Superior temporal gyrus (tissue), 1 donor: ENCODE measurements around the gene DLG5.

ENCODE experiments used
- DNase-seq: peaks from one replicate; pipeline ENCODE4 v3.0.0-alpha.2; 2016; ENCODE audit errors: extremely low spot score

DLG5 gene

GRCh38 chr10:77892761-77893160 lies 33.8 kb downstream of the DLG5 start:
- DNase-seq = no peak

DNA sequence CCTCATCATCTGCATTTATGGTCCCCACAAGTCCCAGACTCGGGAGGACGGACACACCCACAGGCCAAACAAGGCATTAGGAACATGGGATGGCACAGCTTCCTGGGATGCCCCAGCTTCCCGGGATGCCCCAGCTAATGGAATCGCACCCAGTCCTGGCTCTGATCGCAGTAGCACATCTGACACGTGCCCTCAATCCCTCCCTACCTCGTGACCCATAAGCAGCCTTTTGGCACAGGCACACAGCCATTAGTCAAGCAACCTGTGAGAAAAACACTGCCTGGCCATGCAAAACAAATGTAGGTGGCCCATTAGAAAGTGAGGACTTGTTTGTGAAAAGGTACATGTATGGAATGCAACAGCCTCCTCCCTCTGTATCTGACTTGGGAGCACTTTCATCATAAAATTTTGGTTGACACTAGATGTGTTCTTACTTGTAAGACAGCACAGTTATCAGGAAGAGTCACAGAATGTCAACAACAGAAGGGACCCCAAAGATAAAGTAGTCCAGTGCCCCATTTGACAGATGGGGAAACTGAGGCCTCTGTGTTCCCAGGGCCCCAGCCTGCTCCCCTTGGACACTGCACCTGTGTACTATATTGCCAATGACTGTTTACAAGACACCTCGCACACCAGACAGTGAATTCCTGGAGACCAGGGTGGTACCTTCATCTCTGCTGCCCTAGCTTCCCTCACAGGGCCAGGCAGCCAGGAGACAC lies 34.4 kb downstream of the DLG5 start:
- DNase-seq = no peak

DNA sequence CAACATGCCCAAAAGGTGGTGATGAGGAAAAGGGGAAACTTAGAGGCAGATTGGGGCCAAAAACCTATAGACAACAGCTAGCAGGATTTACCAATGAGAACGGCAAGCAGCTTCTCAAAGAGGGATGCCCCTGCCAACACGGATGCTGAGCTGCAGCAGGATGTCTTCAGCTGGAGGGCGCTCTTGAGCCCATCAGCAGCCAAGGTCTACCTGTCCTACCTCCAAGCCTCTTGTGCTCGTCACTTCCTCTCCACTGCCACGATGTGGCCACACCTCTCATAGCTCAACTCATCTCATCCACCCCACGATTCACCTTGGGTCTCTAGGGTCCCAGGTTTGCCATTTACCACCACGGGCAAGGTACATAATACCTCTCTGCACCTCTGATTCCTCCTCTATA lies 36.5 kb downstream of the DLG5 start:
- DNase-seq = no peak

- peak; percentile 82 for DNase-seq
Measured at GRCh38 chr10:77889277-77889903, 37.2 kb downstream of the DLG5 start.

GRCh38 chr10:77888356-77888703 lies 38.2 kb downstream of the DLG5 start:
- no peak for DNase-seq

DNA sequence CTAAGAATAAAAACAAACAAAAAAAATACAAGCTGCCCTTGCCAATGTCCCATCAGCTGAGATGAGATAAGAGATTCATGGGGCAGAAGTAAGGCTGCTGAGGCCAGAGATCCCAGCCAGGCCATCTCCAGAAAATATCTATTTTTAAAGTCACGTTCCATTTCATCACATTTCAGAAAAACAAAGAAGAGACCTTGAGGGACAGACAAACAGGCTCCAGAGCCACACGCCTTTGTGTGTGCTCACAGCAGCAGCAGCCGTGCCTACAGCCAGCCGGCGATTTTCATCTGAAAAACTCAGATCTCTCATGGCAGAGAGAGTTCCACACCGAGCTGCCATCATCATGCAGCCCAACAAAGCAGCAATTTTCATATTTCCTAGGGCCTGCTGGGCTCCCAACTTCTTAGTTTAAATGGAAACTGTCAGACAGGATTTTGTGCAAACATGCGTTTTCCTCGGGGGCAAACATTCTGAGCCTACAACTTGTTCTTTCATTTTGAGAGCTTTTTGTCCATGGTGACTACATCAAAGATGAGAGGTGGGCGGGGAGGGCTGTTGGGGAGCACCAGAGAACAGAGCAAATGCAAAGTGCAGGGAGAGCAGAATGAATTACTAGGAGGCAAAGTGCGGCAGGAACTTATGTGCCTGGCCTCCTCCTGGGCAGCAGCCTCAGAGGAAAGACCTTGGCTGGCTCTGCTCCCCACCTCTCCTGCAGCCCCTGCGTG lies 38.8 kb downstream of the DLG5 start:
- DNase-seq = peak; percentile 75

- DNase-seq = no peak
Measured at GRCh38 chr10:77886795-77887355, 39.7 kb downstream of the DLG5 start.

DNA sequence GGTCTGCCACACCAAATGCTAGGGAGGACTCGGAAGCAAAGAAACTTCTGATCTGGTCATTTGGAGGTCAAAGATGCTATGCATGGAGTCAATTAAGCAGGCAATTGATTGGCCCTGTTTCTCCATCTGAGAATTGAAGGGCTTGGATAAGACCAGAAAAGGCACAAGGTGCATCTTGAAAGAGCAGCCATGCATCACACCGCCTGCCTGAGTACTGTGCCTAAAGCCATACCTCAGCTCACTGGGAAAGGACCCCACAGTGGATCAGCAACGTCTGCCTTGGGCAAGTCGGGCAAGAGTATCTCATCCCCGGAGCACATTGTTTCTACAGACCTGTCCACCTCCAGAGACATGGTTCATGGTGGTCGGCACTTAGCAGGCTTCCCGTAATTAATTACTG lies 42.4 kb downstream of the DLG5 start:
- no peak for DNase-seq

DNA sequence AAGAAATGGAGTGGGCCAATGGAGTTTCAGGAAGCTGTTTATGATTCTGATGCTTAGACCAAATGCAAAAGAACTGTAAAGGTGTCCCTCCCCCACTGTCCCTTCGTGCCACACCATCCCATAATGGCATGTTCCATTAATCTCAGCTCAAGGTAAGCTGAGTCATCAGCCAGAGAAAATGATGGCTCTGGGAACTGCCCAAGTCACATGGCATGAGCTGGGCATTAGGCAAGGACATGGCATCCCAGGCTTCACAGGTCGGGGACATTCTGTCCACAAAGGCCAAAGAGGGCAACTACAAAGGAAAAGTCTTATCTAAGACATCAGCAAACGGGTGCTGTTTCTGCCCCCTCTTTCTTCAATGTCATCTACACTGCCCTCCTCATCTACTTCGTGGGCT lies 44.9 kb downstream of the DLG5 start:
- no peak for DNase-seq

- no peak for DNase-seq
Measured at GRCh38 chr10:77881222-77881621, 45.3 kb downstream of the DLG5 start.

DNA sequence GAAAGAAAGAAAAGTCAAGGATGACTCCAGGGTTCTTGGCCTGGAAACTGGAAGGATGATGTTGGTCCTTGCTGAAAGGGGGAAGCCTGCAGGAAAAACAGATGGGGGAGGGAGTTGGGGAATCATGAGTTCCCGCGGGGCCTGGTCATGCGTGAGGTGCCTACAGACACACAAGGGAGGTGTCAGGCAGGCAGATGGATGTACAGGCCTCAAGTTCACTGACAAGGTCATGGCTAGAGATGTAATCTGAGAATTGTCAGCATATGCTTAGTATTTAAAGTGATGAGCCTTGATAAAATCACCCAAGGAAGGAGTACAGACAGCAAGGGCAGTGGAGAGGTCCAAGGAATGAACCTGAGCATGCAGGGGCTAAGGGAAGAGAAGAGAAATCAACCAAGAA lies 46.8 kb downstream of the DLG5 start:
- no peak for DNase-seq

GRCh38 chr10:77879065-77879464 lies 47.5 kb downstream of the DLG5 start:
- DNase-seq = no peak

DNA sequence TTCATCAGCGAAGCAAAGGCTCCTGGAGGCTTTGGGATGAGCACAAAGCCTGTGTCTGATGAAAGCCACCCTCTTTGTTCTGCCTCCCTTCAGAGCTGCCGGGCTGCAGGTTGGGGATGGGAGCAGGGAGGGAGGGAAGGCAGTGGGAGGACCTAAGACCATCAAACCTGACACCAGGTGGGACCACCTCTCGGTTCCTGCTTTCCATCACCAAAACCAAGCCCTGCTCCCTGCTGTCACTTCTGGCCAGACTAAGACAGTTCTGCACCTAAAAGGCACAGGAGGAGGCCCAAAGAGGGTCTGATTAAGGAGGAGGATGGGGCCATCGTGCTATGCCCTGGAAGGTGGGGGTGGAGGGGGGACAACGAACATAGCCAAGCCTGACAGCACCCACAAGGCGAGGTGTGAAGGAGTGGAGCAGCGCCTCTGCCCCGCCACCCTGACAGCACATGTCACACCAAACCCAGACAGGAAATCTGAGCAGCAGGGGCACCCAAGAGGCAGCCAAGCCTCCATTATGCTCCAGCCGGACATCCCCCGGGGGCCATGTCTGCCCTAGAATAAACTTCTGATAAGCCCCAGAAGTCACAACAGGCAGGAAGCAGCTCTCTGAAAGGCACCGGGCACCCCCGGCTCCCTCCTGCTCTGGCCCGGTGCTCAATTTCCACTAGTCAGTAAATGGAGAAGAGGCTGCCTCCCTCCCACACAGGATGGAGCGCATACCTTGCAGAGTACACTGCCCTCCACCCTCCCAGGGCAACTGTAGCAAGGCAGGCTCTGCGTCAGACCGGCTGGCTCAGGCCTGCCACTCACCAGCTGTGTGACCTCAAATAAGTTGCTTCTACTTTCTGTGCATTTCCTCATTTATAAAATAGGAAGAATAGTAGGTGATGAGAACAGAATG lies 48.9 kb downstream of the DLG5 start:
- DNase-seq = no peak

- no peak for DNase-seq
Measured at GRCh38 chr10:77875730-77876129, 50.8 kb downstream of the DLG5 start.

DNA sequence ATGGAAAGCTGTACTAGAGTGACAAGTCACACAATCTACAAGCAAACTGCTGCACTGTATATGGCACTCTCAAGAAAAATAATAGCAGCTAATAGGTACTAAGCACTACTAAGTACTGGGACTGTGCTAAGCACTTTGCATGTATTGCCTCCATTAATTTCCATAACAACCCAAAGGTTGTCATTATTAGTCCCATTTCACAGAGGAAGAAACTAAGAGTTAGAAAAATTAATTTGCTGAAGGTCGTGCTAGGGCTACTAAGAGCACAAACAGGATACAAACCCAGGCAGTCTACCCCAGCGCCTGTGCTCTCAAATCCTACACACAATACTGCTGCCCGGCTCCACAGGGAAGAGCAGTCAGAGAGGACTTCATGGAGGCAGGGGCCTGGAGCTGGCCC lies 51.7 kb downstream of the DLG5 start:
- no peak for DNase-seq

- DNase-seq = no peak
Measured at GRCh38 chr10:77873536-77874380, 52.8 kb downstream of the DLG5 start.

- no peak for DNase-seq
Measured at GRCh38 chr10:77872947-77873535, 53.5 kb downstream of the DLG5 start.

DNA sequence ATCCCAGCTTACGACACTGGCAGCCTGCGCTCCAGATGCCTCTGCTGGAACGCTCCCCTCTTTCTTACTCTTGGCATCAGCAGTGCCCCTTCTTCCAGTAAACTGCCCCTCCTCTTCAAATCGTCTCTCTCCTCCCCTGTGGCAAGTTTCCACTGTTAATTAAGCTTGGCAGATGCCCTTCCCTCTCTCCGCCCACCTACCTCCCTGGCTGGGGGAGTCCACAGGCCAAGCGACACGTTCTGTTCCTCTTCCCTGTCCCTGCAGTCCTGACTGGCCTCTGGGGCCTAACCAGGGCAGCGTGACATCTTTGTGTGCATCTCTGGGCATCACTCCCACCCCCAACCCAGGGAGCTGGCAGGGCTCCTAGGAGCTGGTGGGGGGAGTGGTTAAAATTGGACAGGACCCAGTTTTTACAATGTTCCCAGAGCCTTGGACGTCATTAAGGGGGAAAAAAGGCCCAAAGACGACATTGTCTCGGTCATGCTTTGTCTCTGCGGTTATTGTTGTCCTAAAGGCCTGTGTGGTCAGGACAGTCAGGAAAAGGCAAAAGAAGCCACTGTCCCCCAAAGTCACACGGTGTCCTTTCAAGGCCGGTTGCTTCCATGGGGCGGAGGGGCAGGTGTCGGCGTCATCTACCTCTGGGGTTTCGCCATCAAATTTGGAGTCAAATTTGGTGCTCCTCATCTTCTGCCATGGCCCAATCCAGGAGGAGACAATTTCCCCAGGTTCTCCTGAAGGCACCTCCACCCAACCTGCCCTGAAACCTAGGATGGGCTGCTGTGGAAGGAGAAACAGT lies 54.2 kb downstream of the DLG5 start:
- peak; percentile 93 for DNase-seq

DNA sequence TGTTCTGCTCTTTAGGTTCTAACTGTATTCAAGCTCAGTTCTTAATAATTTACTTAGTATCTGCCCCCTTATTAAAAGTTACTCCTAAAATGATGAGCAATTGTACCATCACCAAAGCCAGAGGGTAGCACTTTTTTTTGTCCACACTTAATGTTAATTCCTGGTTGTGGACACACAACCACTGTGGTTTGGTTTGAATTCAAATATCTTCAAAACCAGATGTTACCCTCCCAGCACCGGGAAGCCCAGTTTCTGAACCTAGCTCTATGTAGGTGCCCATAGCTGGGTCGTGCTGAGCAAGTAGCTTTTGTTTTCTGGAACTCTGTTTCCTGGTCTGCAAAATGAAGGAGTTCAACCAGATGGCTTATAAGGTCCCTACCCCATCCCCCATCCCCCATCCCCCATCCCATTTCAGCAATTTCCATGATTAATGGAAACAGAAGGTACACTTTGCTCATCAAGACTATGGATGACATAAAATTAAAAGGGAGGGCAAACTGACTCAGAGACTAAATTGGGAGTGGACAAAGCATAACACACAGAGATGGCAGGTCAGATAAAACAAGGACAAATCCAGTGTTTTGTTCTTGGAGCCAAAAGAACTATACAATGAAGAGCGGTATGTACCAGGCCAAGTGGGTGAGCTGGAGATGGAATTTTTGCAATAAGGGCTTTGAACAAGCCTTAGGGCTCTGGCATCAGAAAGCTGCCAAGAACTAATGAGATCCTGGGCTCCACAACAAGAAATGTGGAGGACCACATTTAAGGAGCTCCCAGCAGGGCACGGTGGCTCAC lies 56.7 kb downstream of the DLG5 start:
- DNase-seq = no peak
